Pulmonary artery endothelial cell (primary cell): ENCODE data around the gene MOAP1. TPM values are rescaled to one million over a fixed set of nuclear protein-coding genes. Genes with fewer than 3 reads are reported as not detected.
"Not testable (repeated sequence)": the region's sequence is repeated elsewhere in the genome, so short reads cannot be mapped to it uniquely, and the experiment has no call there.

Experiments used
- DNase-seq: peaks from one replicate; pipeline ENCODE4 v3.0.0-alpha.2; 2011; ENCODE audit warnings: low read depth, low spot score
- total RNA-seq: library from RNA; depleted of rRNA; stranded (reverse); fragments of >200 nt; gene quantifications from 2 replicates; pipeline ENCODE4 v1.2.3, GENCODE V29; 2014

The MOAP1 gene
- total RNA-seq, 1 donor from 2014 or later: 20.8 TPM

DNA sequence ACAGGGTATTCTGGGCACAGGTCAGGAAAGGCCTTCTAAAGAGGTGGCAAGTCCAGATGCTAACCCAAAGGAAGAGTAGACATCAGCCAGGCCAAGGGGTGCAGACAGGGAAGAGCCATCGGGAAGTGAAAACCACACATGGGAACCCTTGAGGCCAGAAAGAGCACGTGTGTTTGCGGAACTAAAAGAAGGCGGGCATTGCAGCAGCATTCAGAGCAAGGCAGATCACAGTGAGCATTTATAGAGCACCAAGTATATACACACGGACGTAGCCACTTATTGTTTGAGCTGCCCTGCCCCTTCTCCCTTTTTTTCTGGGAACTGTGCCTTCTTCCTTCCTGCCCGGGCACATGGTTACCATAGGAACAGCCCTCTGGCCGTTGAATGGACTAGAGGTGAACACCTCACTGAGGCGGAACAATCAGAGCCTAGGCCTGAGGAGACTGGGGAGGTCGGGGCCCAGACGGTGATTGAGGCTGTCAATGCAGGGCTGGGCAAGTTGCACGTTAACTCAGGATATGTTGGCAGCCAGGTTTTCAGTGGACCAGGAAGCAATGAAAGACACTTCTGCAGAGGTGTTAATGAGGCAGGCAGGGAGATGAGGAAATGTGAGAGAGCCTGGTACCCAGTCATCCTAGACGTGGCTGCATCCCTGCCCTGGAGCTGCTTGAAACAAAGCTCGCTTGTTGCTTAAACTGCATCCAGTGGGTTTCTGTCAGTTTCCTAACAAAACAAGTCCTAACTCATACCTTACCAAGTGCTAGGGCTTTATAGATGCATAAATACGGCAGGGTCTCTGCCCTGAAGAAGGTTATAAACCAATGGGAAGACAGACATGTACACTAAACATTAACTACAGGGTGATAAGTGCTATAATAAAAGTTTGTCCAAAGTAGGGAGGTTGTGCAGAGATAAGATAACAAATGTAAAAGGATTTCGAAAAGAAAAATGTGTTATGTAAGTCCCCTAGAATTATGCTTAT, 34.2 kb downstream of the MOAP1 start:
- DNase-seq: no peak

DNA sequence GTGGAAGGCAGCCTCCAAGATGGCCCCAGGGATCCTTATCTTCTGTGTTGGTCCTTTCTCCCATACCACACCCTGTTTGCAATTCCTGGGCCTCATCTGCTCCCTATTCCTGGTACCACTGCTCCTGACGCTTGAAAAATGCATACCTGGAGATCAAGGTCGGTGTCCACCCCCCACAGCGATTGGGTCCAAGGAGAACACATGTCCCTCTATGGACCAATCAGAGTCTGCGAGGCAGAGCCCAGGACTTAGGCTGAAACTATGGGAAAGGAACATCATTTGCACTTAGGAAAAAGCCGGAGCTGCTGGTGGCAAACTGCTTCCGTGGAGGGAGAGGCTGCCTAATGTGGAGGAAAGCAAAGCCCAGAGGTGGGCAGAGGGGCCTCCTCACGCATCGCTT, 35.7 kb downstream of the MOAP1 start:
- DNase-seq: no peak

DNA sequence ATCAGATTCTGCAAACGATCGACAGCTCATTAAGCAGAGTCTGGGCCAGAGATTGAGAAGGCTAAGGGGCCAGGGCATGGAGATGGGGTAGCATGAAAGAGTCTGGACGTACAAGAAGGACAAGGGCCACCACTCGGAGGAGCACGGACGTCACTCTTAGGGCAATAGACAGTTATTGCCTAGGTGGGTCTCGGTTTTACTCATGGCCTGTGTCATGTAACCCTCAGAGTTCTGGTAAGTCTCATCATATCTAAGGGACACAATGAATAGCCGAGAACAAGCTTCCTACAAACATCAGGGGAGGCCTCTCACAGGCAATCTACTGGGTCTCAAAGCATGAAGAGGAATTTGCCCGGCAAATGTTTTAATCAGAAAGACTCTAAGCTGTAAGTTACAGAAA, 38.6 kb downstream of the MOAP1 start:
- DNase-seq: no peak

DNA sequence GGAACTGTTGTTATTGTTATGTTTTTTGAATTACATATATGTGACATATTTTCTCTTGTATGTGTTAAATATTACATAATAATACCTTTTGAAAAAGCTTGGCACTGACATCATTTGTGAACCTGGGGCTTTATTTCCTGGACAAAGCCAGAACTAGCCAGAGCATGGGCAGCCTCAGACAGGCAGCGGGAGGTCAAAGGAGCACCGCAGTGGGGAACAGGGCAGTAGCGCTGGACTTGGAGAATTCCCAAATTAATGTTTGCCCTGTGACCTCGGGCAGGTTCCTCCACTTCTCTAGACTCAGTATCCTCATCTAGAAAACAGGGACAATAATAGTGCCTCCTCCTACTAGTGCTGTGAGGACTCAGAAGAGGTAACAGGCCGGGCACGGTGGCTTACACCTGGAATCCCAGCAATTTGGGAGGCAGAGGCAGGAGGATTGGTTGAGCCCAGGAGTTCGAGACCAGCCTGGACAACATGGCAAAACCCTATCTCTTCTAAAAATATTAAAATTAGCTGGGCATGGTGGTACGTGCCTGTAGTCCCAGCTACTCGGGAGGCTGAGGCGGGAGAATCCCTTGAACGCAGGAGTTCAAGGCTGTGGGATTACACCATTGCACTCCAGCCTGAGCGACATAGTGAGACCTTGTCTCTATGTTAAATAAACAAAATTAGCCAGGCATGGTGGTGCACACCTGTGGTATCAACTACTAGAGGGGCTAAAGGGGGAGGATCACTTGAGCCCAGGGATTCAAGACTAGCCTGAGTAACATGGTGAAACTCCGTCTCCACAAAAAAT, 41.6 kb downstream of the MOAP1 start:
- DNase-seq: no peak

DNA sequence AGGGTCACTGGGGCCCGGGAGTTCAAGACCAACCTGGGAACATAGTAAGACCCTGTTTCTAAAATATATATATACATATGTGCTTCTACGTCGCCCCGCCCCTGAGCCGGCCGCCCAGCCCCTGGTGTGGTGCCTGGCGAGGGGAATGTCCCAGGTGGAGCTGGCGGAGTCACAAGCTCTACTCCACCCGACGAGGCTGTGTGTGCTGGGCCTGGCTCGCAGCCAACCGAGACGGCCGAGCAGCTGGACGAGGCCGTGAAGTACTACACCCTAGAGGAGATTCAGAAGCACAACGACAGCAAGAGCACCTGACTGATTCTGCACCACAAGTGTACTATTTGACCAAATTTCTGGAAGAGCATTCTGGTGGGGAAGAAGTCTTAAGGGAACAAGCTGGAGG, 46.8 kb downstream of the MOAP1 start:
- no peak for DNase-seq

DNA sequence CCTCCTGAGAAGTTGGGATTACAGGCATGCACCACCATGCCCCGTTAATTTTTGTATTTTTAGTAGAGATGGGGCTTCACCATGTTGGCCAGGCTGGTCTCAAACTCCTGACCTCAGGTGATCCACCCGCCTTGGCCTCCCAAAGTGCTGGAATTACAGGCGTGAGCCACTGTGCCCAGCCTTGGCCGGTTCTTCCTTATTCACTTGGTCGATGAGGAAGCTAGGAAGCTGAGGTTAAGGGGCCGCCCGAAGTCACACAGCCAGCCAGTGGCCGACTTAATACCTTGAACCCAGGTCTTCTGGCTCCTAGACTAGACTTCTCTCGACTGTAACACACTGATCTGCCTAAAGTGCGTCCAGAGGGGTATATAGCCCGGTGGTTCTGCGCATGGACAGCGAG, 48.2 kb downstream of the MOAP1 start:
- DNase-seq: not testable (repeated sequence)

DNA sequence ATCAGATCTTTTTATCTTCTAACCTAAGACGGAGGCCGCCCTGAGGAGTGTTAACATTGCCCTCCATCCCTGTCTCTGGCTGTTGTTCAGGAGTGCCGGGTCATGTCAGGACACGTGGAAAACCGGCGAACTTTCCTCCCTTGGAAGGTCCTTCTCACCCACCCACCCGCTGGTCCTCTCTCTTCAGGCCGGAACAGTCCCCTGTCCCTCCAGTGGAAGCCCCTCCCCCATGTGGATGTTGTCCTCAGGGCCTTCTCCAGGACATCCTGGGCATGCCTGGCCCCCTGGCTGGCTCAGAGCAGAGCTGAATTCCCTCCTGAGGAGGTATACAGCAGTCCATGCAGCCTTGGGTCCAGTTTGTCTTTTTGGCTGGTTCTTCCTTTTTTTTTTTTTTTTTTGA, 48.7 kb downstream of the MOAP1 start:
- DNase-seq: no peak

DNA sequence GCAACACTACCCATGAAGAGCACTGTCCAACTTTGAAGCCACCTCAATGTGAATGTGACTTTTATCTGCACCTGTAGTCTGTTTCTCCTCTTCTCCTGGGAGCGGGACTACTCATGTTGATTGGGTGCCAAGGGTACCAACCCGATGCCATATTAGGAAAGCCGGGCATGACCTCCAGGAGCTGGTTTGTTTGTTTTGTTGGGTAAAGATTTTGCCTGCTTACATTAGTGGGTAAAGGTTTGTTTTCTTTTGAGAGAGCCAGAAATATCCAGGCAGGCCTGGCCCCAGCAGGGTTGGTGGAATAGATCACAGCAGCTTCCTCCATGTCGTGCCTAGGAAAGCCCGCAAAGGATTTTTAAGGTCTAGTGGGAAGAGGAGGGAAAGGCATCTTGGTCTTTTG, 49.3 kb downstream of the MOAP1 start:
- no peak for DNase-seq

DNA sequence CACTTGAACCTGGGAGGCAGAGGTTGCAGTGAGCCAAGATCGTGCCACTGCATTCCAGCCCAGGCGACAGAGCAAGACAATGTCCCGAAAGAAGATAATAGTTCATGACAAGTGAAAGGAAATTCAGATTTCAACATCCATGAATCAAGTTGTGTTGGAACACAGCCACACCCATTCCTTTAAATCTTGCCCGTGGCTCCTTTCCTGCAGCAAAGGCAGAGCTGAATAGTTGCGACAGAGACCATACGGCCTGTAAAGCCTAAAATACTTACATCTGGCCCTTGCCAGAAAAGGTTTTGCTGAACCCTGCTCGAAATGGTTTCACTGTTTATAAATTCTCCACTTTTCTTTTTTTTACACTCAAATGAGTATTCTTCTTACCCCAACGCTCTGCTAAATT, 51.2 kb downstream of the MOAP1 start:
- DNase-seq: no peak

DNA sequence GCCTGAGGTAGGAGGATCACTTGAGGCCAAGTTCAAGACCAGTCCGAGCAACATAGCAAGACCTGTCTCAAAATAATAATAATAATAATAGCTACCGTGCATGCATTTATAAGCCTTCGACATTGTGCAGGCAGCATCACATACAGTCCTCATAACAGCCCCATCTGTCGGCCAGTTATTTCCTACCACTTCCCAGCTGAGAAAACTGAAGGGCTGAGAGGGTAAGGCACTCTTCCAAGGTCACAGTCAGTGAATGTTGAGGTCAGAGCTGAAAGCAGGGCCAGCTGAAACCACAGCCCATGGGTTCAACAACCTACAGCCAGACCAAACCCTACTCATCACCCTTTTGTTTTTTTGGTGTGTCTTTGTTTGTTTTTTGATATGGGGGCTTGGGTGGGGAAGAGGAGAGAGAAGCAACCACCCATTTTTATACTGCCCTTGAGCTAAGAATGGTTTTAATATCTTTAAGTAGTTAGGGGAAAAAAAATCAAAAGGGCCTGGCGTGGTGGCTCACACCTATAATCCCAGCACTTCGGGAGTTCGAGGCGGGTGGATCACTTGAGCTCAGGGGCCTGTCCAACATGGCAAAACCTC, 52.1 kb downstream of the MOAP1 start:
- DNase-seq: no peak

Other genes with a start within 250 kb of the MOAP1 start
- 28.1 and 47.6 TPM in 2 replicates for gene ITPK1, start 69.0 kb downstream of the MOAP1 start, total RNA-seq
- gene LYSET, start 420 bp upstream of the MOAP1 start, total RNA-seq: 13.5 and 14.0 TPM in 2 replicates
- gene GON7, start 22.2 kb upstream of the MOAP1 start, total RNA-seq: 16.6 and 18.7 TPM in 2 replicates
- gene UBR7, start 22.4 kb upstream of the MOAP1 start, total RNA-seq: 46.1 and 80.3 TPM in 2 replicates
- 31.1 and 32.6 TPM in 2 replicates for gene BTBD7, start 148.1 kb upstream of the MOAP1 start, total RNA-seq
- gene COX8C, start 162.3 kb upstream of the MOAP1 start, total RNA-seq: not detected in 2 replicates
- under 0.01 TPM in 1 of 2 replicates, not detected in the other for gene UNC79, start 246.0 kb upstream of the MOAP1 start, total RNA-seq